DMS79 (cell line): ENCODE measurements around the gene HOXB4.
A peak's percentile ranks its signal among the peaks of the same experiment; 100 is the strongest.
"Not testable (repeated sequence)": the region's sequence is repeated elsewhere in the genome, so short reads cannot be mapped to it uniquely, and the experiment has no call there.

Source experiments
- DNase-seq: peaks from one replicate; lab custom pipeline; 2025; lab: John Stamatoyannopoulos, UW

The HOXB4 gene

GRCh38 chr17:48546924-48547807 lies 31.0 kb downstream of the HOXB4 start:
- DNase-seq, result peak; percentile 69

DNA sequence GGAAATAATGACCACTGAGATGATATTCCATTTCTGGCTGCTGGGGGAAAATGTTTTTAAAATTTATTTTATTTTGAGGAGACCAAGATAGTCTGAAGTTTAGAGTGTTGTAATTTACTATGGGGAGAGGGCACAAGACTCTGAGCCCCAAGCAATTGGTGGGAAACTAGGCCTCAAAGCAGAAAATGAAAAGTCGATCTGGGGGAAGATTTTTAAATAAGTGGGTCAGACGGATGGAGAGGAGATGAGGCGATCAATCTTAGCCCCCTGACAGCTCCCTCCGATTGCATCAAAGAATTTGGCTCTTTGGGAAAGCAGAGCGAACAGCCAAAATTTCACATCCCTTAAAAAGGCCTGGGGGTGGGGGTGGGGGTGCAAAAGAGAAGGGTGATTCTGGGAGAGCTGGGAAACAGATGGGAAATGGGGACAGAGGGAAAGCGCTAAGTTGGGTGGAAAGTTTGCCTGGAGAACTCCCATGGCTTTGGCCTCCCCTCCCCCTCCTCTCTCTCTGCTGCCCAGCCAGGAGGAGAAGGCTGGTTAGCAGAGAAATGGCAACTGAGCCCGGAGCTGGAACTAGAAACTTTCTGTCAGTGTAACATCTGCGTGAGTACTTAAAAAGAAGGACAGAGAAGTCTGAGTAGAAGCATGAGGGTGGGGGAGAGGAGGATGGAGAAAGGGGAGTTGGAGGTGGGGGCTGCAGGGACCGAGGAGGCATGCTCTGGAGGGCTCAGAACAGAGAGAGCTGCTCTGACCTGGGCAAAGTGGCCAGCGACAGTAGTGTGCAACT lies 31.8 kb downstream of the HOXB4 start:
- no peak for DNase-seq

GRCh38 chr17:48545539-48545938 lies 32.6 kb downstream of the HOXB4 start:
- no peak for DNase-seq

GRCh38 chr17:48545022-48545375 lies 33.2 kb downstream of the HOXB4 start, which contains the start of gene HOXB2:
Gene HOXB2, minus strand, starts transcription at chr17:48545109. Its CDS starts 198 bp downstream, at chr17:48544911.
- no peak for DNase-seq

GRCh38 chr17:48544349-48545021 lies 33.7 kb downstream of the HOXB4 start:
- no peak for DNase-seq

GRCh38 chr17:48543854-48544348 lies 34.2 kb downstream of the HOXB4 start:
- no peak for DNase-seq

DNA sequence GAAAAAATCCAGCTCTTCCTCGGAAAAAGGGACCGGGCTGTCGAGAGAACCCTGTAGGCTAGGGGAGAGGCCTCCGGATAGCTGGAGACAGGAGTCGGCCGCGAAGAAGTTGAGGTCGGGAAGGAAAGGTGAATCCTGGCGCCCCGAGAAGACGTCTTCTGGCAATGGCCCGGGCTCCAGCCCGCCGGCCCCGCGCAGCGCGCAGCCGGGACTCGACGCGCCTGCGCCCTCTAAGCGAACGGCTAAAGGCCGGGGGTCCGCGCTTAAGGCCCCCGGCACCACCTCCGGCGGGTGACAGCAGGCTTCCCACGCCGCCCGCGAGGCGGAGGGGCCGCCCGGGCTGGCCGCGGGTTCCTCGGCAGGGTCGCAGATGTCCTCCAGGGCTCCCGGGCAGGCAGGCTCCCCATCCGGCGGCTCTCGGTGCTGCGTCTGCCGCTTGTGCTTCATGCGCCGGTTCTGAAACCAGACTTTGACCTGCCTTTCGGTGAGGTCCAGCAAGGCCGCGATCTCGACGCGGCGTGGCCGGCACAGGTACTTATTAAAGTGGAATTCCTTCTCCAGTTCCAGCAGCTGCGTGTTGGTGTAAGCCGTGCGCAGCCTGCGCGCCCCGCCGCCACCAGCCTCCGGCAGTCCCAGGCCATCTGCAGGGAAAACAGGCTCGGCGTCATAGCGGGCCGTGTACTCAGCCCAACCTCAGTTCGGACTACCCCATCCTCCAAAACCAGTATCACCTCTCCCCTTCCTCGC lies 34.9 kb downstream of the HOXB4 start:
- no peak for DNase-seq

GRCh38 chr17:48542698-48543106 lies 35.4 kb downstream of the HOXB4 start:
- no peak for DNase-seq

GRCh38 chr17:48542114-48542656 lies 36.0 kb downstream of the HOXB4 start:
- DNase-seq, result no peak

DNA sequence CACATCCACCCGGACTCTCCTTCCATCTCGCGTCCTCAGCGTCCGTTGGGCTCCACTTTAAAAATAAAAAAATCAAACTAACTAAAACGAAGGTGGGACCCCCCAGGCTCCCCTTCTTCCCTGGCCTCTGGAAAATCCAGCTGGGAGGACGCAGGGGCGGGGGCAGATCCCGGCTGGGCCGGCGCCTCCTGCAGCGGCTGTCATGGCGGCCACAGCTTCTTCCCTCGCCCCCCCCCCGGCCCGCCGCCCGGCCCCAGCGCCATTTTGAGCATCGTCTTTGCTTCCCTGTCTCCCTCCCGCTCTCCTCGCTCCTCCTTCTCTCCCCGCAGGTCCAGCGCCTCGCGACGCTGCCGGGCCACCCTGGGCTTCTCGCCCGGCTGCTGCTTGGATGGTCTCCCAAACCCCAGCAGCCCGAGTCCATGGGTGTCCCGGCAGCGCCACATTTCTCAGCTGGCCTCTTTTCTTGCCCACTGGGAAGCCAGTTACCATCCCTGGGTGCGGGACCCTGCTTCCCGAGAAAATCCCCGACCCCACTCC lies 36.5 kb downstream of the HOXB4 start:
- DNase-seq, result peak; percentile 13

DNA sequence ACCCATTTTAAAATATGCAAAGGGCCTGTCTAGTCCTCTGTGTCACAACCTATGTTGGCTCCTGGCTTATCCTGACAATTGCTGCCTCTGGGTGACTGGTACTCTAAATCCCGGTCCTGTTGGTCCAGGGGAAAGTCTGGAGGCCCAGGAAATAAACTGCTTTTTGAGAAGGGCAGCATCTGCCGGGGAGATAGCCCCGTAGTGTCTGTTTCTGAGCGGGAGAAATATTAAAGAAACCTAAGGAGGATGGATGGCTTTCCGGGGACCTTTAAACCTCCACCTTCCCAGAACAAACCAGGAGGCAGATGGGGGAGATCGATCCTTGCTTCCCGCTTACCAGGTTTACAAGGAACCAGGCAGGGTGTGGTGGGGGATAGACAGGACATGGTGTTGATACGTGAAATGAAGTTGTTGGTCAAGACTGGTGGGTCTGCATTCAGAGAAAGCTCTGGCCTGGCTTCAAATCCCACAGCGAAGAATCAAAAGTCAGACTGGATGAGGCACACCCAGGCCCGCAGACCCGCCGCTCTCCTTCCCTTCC lies 37.0 kb downstream of the HOXB4 start:
- no peak for DNase-seq

- no peak for DNase-seq
These were observed 37.9 kb downstream of the HOXB4 start for GRCh38 chr17:48540213-48540612.

DNA sequence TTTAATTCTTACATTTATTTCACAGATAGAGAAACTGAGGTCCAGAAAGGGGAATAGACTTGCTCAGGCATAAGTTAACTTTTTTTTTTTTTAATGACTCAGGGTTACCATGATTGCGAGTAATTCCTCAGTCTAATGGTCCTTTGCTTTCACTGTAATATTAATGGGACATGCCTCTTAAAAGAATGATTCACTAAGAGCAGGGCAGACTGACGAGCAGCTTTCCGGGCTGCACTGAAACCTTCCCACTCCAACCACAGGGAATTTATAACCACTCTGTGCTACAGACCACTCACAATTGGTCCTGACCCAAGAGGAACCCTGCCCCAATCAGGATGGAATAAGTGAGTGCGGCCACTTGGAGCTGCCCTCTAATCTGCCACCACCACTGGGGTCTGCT lies 39.0 kb downstream of the HOXB4 start:
- DNase-seq, result no peak

GRCh38 chr17:48537316-48537715 lies 40.8 kb downstream of the HOXB4 start:
- DNase-seq, result no peak

DNA sequence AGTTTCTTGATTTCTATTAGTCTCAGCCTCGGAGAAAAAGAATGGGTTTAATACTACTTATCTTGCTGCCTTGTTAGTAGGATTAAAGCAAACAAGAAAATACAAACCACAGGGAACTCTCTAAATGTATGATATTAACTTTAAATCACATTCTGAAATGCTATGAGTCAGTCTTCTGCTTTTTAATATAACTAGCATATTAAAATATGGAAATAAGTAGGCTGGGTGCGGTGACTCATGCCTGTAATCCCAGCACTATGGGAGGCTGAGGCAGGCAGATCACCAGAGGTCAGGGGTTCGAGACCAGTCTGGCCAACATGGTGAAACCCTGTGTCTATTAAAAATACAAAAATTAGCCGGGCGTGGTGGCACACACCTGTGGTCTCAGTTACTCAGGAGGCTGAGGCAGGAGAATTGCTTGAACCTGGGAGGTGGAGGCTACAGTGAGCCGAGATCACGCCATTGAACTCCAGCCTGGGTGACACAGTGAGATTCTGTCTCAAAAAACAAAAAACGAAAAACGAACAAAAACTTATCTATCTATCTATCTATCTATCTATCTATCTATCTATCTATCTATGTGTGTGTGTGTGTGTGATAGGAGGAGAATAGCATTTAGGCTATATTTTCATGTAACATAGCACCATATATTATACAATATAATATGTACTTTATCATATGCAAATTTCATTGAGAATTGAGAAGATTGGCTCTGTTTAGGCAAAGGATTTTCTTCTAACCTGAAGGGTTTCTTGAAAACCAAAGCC lies 42.2 kb downstream of the HOXB4 start:
- not testable (repeated sequence) for DNase-seq

DNA sequence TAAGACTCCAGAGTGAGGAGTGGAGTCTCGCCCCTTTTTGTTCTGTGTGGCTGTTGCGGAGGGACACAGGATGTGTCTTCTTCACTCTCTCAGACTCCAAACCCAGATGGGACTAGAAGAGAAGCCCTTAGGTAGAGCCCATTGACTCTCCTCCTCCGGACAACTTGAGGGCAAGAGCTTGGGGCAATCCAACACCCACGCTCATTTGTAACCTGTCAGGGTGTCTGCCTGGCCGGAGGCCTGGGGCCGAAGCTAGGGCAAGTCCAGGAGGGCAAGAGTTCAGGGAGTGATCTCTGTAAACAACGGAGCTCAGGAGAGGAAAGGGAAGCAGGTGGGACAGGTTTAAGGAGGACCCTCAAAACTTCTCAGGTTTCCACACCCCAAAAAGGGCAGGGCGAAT lies 45.9 kb downstream of the HOXB4 start:
- DNase-seq, result no peak

- no peak for DNase-seq
These were observed 47.3 kb downstream of the HOXB4 start, which contains the start of gene HOXB1 for GRCh38 chr17:48530887-48531272. Gene HOXB1, minus strand, starts transcription at chr17:48531011. Its CDS starts 107 bp downstream, at chr17:48530904.

GRCh38 chr17:48530208-48530886 lies 47.8 kb downstream of the HOXB4 start:
- DNase-seq, result no peak

GRCh38 chr17:48529683-48530009 lies 48.5 kb downstream of the HOXB4 start:
- no peak for DNase-seq
